Nephron progenitor cell (in vitro differentiated cells): ENCODE data around the gene OSBPL8.

Experiments
- DNase-seq: peaks from one replicate; pipeline ENCODE4 v3.0.0; 2021
- H3K27ac Mint-ChIP-seq: 2 replicates; pipeline ENCODE4 v1.8.0; 2021; ENCODE audit warnings: mild to moderate bottlenecking, moderate library complexity, mixed read lengths
- H3K27me3 Mint-ChIP-seq: 2 replicates; pipeline ENCODE4 v1.8.0; 2021; ENCODE audit warnings: mild to moderate bottlenecking, low read depth, mixed read lengths; ENCODE audit not compliant: poor library complexity
- H3K36me3 Mint-ChIP-seq: 2 replicates; pipeline ENCODE4 v1.8.0; 2021; ENCODE audit warnings: low read depth, mixed read lengths
- H3K4me1 Mint-ChIP-seq: 2 replicates; pipeline ENCODE4 v1.8.0; 2021; ENCODE audit warnings: mixed read lengths
- H3K4me3 Mint-ChIP-seq: 2 replicates; pipeline ENCODE4 v1.8.0; 2021; ENCODE audit warnings: mild to moderate bottlenecking, moderate library complexity, mixed read lengths
- H3K9me3 Mint-ChIP-seq: 2 replicates; pipeline ENCODE4 v1.8.0; 2021; ENCODE audit warnings: mild to moderate bottlenecking, moderate library complexity, mixed read lengths
- CTCF ChIP-seq: fragments of 200-600 bp; sonication (generic); IDR thresholded peaks from 2 replicates; pipeline ENCODE4 v1.5.0; 2021; ENCODE audit warnings: antibody characterized with exemption

The OSBPL8 gene

GRCh38 chr12:76407710-76408109, 151.9 kb downstream of the OSBPL8 start:
- no peak overlapping the region for H3K4me3 Mint-ChIP-seq
- no peak for DNase-seq
- no peak for TF ChIP-seq CTCF
- no peaks in the 10 kb centered on the region for H3K4me1 Mint-ChIP-seq
- no peaks in the 10 kb centered on the region for H3K9me3 Mint-ChIP-seq
- no peak overlapping the region for H3K27ac Mint-ChIP-seq
- H3K36me3 Mint-ChIP-seq = no peaks in the 10 kb centered on the region
- H3K27me3 Mint-ChIP-seq = no peaks in the 10 kb centered on the region

GRCh38 chr12:76402259-76402658, 157.3 kb downstream of the OSBPL8 start:
- Mint-ChIP-seq H3K27ac (no peak overlapping the region), H3K4me3 (no peak overlapping the region), H3K36me3 (peaks cover 17% of the 10 kb centered on the region), H3K27me3 (no peaks in the 10 kb centered on the region), H3K9me3 (no peaks in the 10 kb centered on the region), H3K4me1 (no peaks in the 10 kb centered on the region)
- no peak for DNase-seq
- TF ChIP-seq CTCF = no peak

- Mint-ChIP-seq H3K4me1 (no peaks in the 10 kb centered on the region), H3K27ac (no peak overlapping the region), H3K27me3 (no peaks in the 10 kb centered on the region), H3K9me3 (no peaks in the 10 kb centered on the region), H3K4me3 (no peak overlapping the region), H3K36me3 (peaks cover 17% of the 10 kb centered on the region)
- no peak for DNase-seq
- TF ChIP-seq CTCF = no peak
These were observed 159.4 kb downstream of the OSBPL8 start for GRCh38 chr12:76400136-76400535.

DNA sequence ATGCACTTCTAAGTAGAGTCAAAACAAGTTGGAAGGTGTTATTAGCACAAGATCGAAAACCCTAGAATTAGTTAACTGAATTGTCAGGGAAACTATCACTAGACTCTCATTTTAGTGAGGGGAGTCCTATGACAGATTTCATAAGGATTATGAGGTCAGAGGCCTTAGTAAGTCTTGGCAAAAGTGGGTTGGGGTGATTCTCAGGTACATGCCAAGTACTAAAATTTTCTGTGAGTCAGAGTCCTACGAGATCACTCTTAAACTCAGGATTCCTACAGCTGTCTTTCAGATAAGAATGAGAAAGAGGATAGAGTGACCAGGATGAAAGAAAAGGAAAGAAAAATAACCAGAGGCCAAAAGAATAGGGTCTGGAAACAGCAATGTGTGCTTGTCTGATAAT, 160.5 kb downstream of the OSBPL8 start:
- Mint-ChIP-seq H3K9me3 (no peaks in the 10 kb centered on the region), H3K4me1 (no peaks in the 10 kb centered on the region), H3K36me3 (peaks cover 25% of the 10 kb centered on the region), H3K4me3 (no peak overlapping the region), H3K27me3 (no peaks in the 10 kb centered on the region), H3K27ac (no peak overlapping the region)
- TF ChIP-seq CTCF = no peak
- no peak for DNase-seq

GRCh38 chr12:76398106-76398505, 161.5 kb downstream of the OSBPL8 start:
- no peak for DNase-seq

More at GRCh38 chr12:76398106-76398505, 161.5 kb downstream of the OSBPL8 start:
- H3K36me3 Mint-ChIP-seq = peaks cover 28% of the 10 kb centered on the region
- no peaks in the 10 kb centered on the region for H3K27me3 Mint-ChIP-seq
- no peak overlapping the region for H3K27ac Mint-ChIP-seq
- H3K9me3 Mint-ChIP-seq = no peaks in the 10 kb centered on the region
- H3K4me1 Mint-ChIP-seq = no peaks in the 10 kb centered on the region
- TF ChIP-seq CTCF = no peak
- H3K4me3 Mint-ChIP-seq = no peak overlapping the region
